MG63 (cell line): ENCODE results near the gene NMS. TPM values are rescaled to one million over a fixed set of nuclear protein-coding genes. Genes with fewer than 3 reads are reported as not detected.

Experiments
- DNase-seq: peaks from one replicate; pipeline ENCODE4 v3.0.0-alpha.2; 2020
- H3K27me3 ChIP-seq: fragments of 250-450 bp; sonication (Bioruptor Pico); 2 replicates; pipeline ENCODE4 v1.5.1; 2020; ENCODE audit warnings: mild to moderate bottlenecking, moderate library complexity
- H3K36me3 ChIP-seq: fragments of 250-450 bp; sonication (Bioruptor Pico); 2 replicates; pipeline ENCODE4 v1.5.1; 2020; ENCODE audit warnings: mild to moderate bottlenecking, moderate library complexity
- H3K4me3 ChIP-seq: fragments of 250-450 bp; sonication (Bioruptor Pico); 2 replicates; pipeline ENCODE4 v1.5.1; 2020; ENCODE audit warnings: mild to moderate bottlenecking, moderate library complexity
- H3K9me3 ChIP-seq: fragments of 250-450 bp; sonication (Bioruptor Pico); 2 replicates; pipeline ENCODE4 v1.5.1; 2020; ENCODE audit warnings: mild to moderate bottlenecking, moderate library complexity
- total RNA-seq: library from RNA; depleted of rRNA; stranded (reverse); fragments of >200 nt; shearing (Covaris generic); gene quantifications from 2 replicates; pipeline ENCODE4 v1.2.3, GENCODE V29; 2014; ENCODE audit warnings: low replicate concordance; rRNA removed

Gene NMS
- total RNA-seq, 1 experiment from 2014 or later, result not detected

DNA sequence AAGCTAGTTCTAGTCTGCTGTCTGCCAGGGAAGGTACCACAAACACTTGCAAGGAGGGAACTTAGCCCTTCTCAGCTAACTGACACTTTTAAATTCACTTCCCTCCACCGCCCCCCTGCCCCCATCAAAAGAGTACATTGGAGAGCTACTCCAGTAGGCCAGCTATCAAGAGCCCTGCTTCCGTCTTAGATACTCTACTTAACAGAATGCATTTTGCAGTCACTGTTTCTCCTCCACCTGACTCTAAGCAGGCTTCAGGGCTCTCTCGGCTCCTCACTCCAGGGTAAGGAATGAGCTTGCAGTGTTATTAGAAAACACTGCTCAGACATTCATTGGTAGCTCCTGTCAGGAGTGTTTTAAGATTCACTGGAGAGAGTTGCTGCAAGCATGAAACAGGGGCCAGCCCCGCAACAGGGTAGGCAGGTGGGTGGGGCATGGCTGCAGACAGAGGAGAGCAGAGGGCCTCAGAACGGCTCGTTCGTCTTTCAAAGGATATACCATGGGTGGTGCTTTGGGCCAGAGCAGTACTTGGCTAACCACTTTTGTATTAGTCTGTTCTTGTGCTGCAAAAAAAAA, 57.2 kb downstream of the NMS start:
- no peaks in the 10 kb centered on the region for H3K36me3 ChIP-seq
- H3K27me3 ChIP-seq, result no peaks in the 10 kb centered on the region
- H3K4me3 ChIP-seq, result no peak overlapping the region
- DNase-seq, result no peak
- H3K9me3 ChIP-seq, result no peaks in the 10 kb centered on the region

DNA sequence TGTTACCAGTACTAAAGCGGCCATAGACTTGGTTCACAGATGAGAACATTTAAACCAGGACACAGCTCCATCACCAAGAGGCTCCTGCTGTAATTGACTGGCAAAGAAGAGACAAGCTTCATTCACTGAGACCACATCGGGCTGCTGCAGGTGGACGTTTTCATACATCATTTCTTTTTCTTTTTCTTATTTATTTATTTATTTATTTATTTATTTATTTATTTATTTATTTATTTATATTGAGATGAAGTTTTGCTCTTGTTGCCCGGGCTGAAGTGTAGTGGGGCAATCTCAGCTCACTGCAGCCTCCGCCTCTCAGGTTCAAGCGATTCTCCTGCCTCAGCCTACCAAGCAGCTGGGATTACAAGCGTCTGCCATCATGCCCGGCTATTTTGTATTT, 58.9 kb downstream of the NMS start:
- H3K9me3 ChIP-seq, result no peaks in the 10 kb centered on the region
- H3K27me3 ChIP-seq, result no peaks in the 10 kb centered on the region
- no peak for DNase-seq
- H3K4me3 ChIP-seq, result no peak overlapping the region
- no peaks in the 10 kb centered on the region for H3K36me3 ChIP-seq

DNA sequence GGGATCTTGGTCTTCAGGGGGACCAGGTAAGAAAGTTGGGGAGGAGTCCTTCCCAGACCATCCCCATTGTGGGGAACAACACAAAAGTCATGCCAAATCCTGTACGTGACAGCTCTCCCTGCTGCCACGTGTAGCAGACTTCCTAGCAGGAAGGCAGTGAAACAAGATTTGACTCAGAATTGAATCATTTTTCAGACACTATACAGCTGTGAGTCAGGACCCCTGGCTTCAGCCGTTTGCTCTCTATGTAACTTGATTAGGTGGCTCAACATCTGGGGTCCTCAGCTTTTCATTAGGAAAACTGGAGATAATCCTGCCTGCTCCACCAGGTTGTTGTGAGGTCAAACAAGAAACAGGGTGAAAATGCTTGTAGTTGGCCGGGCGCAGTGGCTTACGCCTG, 59.6 kb downstream of the NMS start:
- Histone ChIP-seq H3K9me3 (no peaks in the 10 kb centered on the region), H3K4me3 (no peak overlapping the region), H3K27me3 (no peaks in the 10 kb centered on the region), H3K36me3 (no peaks in the 10 kb centered on the region)
- peak; percentile 14 for DNase-seq

Other genes with a start within 250 kb of the NMS start
- 1.4 and 2.0 TPM in 2 replicates for gene LONRF2, start 148.0 kb upstream of the NMS start, total RNA-seq
- gene CHST10, start 52.8 kb upstream of the NMS start, total RNA-seq, result 21.7 and 40.4 TPM in 2 replicates
- 18.1 and 31.0 TPM in 2 replicates for gene PDCL3, start 92.5 kb downstream of the NMS start, total RNA-seq